Right forelimb (tissue), 1 donor: ENCODE results near the gene SRD5A1.

Source experiments
- DNase-seq: peaks from one replicate; pipeline ENCODE4 v3.0.0-alpha.2; 2018

Gene SRD5A1

DNA sequence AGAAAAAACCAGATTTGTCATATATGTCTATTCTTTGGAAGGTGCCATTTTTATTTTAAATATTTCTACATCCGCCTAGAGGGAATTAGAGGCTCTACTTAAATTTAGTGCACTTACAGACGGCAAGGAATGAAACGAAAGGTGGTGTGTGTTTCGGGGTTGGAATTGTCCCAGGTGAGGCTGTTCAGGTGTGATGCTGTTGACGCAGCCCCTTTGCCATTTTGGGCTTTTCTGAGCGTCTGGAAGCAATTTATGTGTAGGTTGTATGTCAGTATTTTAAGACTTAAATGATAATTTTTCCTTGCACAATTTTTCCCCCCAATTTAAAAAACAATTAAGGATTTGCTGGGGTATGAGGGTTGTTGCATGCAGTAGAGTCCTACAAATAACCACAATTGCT lies 82.0 kb downstream of the SRD5A1 start:
- DNase-seq: no peak

DNA sequence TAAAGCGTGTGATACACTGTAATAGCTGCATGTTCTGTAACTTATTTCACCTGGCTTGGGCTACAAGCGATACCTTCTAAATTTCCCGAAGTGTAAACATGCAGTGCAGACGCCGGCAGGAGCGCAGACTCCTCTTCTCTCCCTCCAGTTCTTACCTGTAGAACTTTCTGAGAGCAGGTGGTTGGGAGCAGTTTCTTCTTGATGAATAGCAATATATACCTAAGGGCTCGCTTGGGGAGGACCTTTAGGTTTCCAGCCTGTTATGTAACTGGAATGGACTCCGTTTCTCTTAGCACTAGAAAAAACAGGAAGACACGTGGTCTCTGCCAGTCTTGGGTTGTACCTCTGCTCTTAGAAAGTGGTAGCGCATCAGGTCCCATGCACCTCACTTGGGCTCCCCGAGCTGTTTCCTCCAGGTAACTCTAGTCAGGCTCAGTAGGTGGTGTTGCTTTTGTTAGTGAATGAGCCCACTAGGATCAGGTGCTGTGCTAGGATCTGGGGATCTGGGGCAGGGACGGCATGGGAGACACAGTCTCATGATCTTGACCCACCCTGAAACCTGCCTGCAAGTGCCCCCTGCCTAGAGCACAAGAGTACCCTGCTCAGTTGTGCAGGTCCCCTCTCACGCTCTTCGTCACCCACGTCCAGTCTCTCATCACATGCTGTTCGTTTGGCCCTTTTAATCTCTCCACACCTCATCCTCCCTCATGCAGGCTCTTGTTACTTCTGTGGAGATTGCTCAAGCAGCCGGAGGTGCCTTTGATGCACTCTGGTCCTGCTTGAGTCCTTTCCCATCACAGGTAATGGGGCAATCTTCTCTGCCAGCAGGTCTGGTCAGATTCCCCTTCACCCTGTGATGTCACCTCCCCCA lies 82.8 kb downstream of the SRD5A1 start:
- no peak for DNase-seq

DNA sequence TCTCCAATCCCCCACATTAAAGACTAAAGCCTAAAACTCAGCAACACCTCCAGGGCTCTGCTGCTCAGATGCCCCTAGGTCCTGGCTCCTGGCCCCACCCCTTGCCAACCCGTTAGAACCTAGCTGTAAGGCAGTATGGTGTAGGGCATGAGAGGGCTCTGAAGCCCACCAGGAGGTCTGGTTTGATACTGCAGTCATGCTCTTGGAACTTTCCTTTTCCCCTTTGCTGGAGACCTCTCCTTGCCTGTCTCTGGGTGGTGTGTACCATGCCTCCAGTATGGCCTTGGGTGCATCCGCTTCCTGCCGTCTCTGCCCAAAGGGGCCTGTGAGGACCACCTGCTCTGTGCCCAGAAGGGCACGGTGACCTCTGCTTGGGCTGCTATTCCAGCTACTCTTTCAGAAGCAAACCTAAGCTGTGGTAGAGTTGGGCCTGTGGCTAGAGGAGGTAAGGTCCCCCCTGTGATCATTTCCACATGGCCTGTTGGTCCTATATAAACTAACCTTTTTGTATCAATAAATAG lies 83.4 kb downstream of the SRD5A1 start:
- no peak for DNase-seq

DNA sequence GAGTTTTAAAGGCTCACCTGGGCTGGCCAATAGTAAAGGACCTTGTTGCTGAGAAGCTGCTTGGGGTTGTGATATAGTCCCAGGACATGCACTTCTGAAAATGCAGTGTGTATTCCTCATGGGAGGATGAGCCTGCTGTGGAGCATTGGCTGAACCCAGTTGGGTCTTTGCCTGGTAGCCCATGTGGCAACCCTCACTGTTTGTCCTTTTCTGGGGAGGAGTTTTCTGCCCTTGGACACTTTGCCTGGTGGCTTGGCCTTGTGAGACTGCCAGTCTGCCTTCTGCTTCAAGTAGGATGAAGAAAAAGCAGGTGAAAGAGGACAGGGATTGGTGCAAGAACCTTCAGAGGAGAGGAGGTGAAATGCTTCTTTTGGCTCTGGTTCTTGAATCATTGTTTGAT lies 84.0 kb downstream of the SRD5A1 start:
- DNase-seq: no peak

DNA sequence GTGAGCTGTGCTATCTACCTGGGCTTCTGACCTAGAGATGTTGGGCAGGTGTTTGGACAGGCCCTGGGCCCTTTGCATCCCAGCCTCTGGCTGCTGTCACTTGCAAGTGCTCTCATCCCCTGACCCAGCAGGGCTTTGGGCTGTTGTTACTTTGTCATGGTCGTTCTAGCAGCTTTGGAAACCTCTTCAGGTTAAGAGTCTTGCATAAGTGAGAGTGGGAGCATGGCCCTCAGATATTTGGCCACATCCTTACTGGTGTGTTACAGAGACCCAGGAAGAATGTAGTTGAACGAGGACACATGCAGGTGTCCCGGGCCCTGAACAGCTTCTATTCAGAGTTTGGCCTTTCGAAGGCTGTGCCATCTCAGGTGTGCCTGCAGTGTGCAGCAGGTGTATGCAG lies 84.4 kb downstream of the SRD5A1 start:
- no peak for DNase-seq

DNA sequence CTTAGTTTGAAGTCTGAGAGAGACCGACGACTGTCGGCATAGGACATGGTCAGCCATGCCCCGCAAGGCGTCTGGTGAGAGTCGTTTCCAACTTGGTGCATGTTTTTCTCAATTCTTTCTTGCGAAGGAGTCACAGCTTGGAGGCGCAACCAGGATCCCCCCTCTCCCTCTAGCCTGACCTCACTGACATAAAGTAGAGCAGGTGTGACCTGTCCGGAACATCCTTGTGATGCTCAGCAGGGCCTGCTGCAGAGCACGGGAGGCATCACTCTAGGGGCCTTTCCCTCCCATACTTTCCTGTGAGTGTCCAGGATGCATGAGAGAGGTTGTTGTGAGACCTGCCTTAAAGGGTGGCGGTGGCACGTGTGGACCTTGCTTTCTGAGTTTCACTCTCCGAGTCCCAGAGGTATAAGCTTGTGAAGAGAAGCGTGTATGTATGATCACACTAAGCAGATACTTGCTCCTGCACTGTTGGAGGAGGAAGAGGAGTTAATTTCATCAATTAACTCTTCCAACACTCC lies 85.0 kb downstream of the SRD5A1 start:
- DNase-seq: no peak

DNA sequence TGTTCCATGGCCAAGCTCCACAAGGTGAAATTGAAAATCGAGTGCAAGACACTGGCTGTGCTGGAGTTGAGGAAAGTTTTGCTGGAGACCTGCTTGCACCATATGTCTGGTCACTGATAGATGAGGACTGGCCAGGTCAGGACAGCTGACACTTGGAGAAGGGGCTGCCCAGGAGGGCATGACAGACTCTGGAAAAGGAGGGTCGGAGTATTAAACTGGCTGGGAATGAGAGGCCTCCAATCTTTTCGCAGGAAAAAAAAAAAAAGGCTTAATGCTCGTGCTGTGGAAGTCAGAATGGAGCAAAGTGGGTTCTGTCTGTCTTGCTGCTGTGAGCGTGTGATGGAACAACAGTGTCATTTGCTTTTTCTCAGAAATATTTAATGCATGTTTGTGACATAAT lies 85.5 kb downstream of the SRD5A1 start:
- DNase-seq: no peak

DNA sequence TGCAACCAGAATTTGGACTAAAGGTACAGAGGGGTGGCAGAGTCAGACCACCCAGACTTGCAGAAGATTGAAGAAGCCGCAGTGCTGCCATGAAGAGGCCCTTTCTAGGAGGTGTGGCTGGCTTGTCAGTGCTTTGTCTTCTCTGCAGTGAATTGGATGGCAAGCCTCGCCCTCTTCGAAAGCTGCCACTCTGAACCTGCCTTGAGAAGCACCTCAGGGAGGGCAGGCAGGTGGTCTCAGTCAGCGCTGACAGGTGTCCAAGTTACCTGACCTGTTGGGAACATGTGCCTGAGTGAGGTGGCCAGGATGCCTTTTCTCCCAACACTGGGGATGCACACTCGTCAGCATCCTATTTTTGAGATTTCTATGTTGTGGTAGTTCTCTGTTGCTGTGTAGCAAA lies 86.2 kb downstream of the SRD5A1 start:
- DNase-seq: no peak

DNA sequence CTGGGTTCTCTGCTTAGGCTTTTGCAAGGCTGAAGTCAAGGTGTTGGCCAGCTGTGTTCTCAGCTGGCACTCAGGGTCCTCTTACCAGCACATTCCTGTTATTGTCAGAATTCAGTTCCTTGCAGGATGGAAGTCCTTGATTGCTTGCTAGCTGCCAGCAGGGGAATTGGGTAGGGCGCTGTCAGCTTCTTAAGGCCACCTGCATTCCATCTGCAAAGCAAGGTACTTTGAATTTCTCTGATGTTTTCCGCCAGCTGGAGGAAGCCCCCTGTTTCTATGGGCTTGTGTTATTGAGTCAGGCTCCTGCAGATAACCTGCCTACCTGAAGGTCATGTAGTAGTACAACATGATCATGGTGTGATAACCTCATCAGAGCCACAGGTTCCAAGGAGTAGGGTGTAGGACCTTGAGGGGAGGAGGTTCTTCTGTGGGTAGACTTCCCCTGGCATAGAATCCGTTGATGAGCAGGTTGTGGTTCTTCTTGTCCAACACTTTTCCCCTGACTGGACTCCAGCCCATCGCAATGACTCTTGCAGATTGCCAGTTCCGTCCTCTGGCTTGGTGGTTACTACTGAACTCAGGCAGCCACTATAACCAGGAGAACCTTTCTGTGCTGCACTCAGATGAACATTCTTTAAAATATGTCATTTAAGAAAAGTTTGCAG lies 86.8 kb downstream of the SRD5A1 start:
- no peak for DNase-seq

DNA sequence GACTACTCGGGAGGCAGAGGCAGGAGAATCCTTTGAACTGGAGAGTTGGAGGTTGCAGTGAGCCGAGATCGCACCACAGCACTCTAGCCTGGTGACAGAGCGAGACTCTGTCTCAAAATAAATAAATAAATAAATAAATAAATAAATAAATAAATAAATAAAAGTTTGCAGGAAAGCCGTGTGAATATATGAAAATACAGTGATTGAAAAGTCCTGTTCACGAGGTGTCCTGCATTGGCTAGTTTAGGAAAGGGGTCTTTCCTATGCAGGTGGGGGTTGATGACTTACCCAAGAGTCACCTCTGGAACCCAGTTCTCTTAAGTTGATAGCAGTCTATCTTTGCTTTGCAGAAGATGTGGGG lies 87.3 kb downstream of the SRD5A1 start:
- no peak for DNase-seq

DNA sequence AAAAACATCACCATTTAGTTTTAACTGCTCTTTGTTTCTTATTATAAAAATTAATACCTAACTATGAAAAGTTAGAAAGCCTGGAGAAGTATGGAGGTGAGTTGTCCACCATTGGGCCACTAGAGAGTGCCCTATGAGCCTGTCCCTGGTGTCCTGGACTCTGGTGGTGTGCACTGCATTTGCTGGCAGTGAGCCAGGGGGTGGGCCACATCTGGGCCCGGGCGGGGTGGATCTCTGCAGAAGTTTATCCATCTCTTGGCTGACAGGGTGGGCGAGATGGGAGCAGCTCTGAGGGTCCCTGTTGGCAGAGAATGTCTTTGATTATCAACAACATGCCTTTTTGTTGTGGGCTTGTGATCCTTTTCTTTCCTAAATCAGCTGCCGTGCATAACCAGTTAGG lies 88.2 kb downstream of the SRD5A1 start:
- no peak for DNase-seq

DNA sequence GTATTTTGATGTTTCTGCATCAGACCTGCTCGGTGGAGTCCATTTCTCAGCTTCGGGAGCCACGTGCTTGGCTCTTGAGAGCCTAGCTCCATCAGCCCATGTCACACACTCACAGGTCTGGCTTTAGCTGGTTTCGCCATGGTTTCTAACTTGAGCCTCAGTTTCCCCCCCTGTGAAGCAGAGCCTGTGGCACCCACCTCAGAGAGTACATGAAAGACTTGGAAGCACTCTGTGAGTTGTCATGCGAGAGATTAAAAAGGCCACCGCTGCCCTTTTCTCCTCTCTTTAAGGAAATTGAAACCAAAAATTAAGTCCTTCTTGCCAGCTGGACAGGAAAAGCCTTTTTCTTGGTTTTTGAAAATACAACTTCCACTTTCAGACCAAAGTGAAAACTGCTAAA lies 88.8 kb downstream of the SRD5A1 start:
- DNase-seq: no peak

DNA sequence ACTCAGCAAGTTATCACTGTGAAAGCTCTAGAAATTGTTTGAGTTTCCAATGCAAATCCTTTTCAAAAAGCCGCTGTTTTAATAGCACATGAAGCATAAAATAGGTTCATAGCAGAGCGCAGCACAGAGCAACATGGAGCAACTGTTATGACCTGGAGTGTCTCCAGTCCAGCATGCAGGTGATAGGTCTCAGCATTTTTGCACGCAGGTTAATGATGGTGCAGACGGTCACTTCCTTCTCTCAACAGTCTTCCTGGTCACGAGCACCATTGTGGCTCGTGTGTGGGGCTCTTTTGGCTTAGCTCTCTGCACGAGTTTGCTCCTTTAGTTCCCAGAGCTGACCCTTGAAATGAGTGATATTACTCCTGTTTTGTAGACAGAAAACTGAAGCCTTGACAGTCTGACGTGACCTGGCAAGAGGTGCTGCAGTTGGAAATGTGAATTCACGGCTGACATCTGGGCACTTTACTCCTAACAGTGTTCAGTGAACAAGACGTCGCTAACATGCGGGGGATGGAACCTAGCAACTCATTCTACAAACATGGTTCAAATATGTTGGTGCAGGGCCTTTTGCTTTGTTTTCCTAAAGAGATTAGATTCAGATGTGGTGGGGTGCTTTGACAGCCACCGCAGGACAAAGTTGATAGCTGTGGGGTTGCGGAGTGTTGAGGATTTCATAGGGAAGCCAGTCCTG lies 90.0 kb downstream of the SRD5A1 start:
- DNase-seq: no peak

DNA sequence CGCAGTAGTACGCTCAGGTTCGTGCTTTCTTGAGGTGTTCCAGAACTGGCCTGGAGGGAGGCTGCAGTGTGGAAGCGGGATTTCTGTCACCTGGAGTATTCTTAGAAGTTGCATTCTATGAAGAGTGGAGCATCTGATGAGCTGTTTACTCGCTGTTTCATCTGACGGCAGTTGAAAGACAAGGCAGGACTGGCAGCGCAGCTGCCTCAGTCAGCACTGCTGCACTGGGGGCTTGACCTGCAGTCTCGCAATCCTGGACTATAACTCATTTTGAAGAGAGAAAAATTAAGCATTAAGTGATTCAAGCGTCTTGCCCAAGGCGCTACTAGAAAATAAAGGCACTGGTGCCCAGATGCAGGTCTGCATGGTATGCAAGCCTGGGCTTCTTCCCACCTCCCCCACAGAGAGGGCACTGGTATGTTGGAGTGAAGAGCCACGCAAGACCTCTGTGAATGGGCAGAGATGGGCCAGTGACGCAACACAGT lies 90.6 kb downstream of the SRD5A1 start:
- DNase-seq: no peak
